RWPE2 (cell line): ENCODE results near the gene CA9.
A peak's percentile ranks its signal among the peaks of the same experiment; 100 is the strongest.

Source experiments
- ATAC-seq: fragments of 200-7000 bp; cut with Tn5 transposase; 3 replicates; pipeline ENCODE4 v1.9.1; 2021; ENCODE audit warnings: low read depth
- DNase-seq: peaks from one replicate; pipeline ENCODE4 v3.0.0-alpha.2; 2020; ENCODE audit warnings: low spot score
- H3K27ac ChIP-seq: fragments of 450-650 bp; 2 replicates; pipeline ENCODE4 v1.5.1; 2017; ENCODE audit warnings: mild to moderate bottlenecking; ENCODE audit not compliant: poor library complexity, severe bottlenecking
- H3K27me3 ChIP-seq: fragments of 250-450 bp; sonication (Bioruptor Pico); 2 replicates; pipeline ENCODE4 v1.5.1; 2021; ENCODE audit warnings: mild to moderate bottlenecking, moderate library complexity; ENCODE audit not compliant: insufficient read depth, poor library complexity, severe bottlenecking
- H3K36me3 ChIP-seq: fragments of 250-450 bp; sonication (Bioruptor Pico); 2 replicates; pipeline ENCODE4 v1.5.1; 2020; ENCODE audit warnings: low read depth, mild to moderate bottlenecking, moderate library complexity
- H3K4me1 ChIP-seq: fragments of 250-450 bp; sonication (Bioruptor Pico); 2 replicates; pipeline ENCODE4 v1.5.1; 2021; ENCODE audit warnings: mild to moderate bottlenecking, moderate library complexity; ENCODE audit not compliant: insufficient read depth, poor library complexity, severe bottlenecking
- H3K4me3 ChIP-seq: fragments of 250-450 bp; sonication (Bioruptor Pico); 2 replicates; pipeline ENCODE4 v1.5.1; 2021; ENCODE audit warnings: mild to moderate bottlenecking, moderate library complexity; ENCODE audit not compliant: severe bottlenecking
- H3K9me3 ChIP-seq: fragments of 250-450 bp; sonication (Bioruptor Pico); 2 replicates; pipeline ENCODE4 v1.5.1; 2021; ENCODE audit warnings: mild to moderate bottlenecking, moderate library complexity; ENCODE audit not compliant: severe bottlenecking
- CTCF ChIP-seq: fragments of 450-650 bp; IDR thresholded peaks from one replicate; pipeline ENCODE4 v1.5.1; 2017; ENCODE audit warnings: mild to moderate bottlenecking, moderate library complexity; ENCODE audit not compliant: poor library complexity, severe bottlenecking

CA9 gene

DNA sequence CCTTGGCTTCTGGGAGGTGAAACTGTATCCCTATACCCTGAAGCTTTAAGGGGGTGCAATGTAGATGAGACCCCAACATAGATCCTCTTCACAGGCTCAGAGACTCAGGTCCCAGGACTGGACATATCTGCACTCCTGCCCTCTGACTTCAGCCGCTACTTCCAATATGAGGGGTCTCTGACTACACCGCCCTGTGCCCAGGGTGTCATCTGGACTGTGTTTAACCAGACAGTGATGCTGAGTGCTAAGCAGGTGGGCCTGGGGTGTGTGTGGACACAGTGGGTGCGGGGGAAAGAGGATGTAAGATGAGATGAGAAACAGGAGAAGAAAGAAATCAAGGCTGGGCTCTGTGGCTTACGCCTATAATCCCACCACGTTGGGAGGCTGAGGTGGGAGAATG is 5.4 kb downstream of the CA9 start:
- ATAC-seq (no peak), DNase-seq (no peak)
- H3K4me3 ChIP-seq: no peak overlapping the region

GRCh38 chr9:35679766-35680330 is 6.1 kb downstream of the CA9 start:
- ATAC-seq (no peak), DNase-seq (no peak)
- no peak for TF ChIP-seq CTCF
- H3K27ac ChIP-seq: no peak overlapping the region
- no peak overlapping the region for H3K4me3 ChIP-seq
- peaks cover 55% of the 10 kb centered on the region for H3K36me3 ChIP-seq
- no peaks in the 10 kb centered on the region for H3K9me3 ChIP-seq
- H3K27me3 ChIP-seq: no peaks in the 10 kb centered on the region
- H3K4me1 ChIP-seq: no peaks in the 10 kb centered on the region

More for the DNA sequence above, 5.4 kb downstream of the CA9 start:
- no peak for TF ChIP-seq CTCF
- Histone ChIP-seq H3K27ac (no peak overlapping the region), H3K4me1 (no peaks in the 10 kb centered on the region), H3K9me3 (no peaks in the 10 kb centered on the region), H3K36me3 (peaks cover 47% of the 10 kb centered on the region), H3K27me3 (no peaks in the 10 kb centered on the region)

GRCh38 chr9:35680331-35681105 is 6.8 kb downstream of the CA9 start:
- Histone ChIP-seq H3K4me1 (no peaks in the 10 kb centered on the region), H3K27me3 (no peaks in the 10 kb centered on the region), H3K36me3 (peaks cover 58% of the 10 kb centered on the region), H3K27ac (peak overlapping the region; percentile 33), H3K9me3 (no peaks in the 10 kb centered on the region), H3K4me3 (no peak overlapping the region)
- no peak for TF ChIP-seq CTCF
- DNase-seq (no peak), ATAC-seq (peak; percentile 22)

GRCh38 chr9:35681341-35682002 is 7.7 kb downstream of the CA9 start:
- peaks cover 63% of the 10 kb centered on the region for H3K36me3 ChIP-seq
- H3K4me3 ChIP-seq: no peak overlapping the region
- H3K9me3 ChIP-seq: no peaks in the 10 kb centered on the region
- TF ChIP-seq CTCF: no peak
- peak; percentile 32 for ATAC-seq
- no peak for DNase-seq
- H3K27me3 ChIP-seq: no peaks in the 10 kb centered on the region
- H3K4me1 ChIP-seq: no peaks in the 10 kb centered on the region
- H3K27ac ChIP-seq: peak overlapping the region; percentile 33

DNA sequence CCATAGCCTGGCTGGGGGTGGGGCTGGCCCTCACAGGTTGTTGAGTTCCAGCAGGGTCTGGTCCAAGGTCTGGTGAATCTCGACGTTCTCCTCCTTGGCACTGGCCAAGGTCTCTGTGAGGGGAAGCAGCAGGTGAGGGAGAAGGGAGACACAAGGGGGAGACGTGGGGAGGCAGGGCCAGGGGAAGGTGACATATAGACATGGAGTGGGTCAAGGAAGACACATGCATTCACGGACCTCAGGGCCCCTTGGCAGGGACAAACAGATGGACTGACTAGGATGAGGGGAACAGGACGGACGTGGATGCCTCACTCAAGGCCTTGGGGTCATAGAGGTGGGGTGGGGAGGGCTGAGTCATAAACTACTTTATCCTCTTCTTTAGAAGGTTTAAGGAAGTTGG is 8.3 kb downstream of the CA9 start:
- H3K27ac ChIP-seq: peak overlapping the region; percentile 33
- H3K4me1 ChIP-seq: no peaks in the 10 kb centered on the region
- no peak for TF ChIP-seq CTCF
- ATAC-seq: peak; percentile 28
- H3K36me3 ChIP-seq: peaks cover 63% of the 10 kb centered on the region
- H3K9me3 ChIP-seq: no peaks in the 10 kb centered on the region
- no peak for DNase-seq
- H3K27me3 ChIP-seq: no peaks in the 10 kb centered on the region
- no peak overlapping the region for H3K4me3 ChIP-seq
